ENCODE data around the gene LTBP2. TPM values are rescaled to one million over a fixed set of nuclear protein-coding genes. Genes with fewer than 3 reads are reported as not detected.

The LTBP2 gene
- total and polyA plus RNA-seq, 2 of the 8 experiments (the other 6 are each of a cell fraction or from before 2014, with no cell fraction given): 0.48 to 0.89 TPM

GRCh38 chr14:74604157-74604556, 7.9 kb downstream of the LTBP2 start:
- no peaks in the 10 kb centered on the region for H3K36me3 ChIP-seq (ENCODE audit: control insufficient read depth in 2 of 4, insufficient read depth in 4 of 4, low read length in 3 of 4)
- H4K91ac ChIP-seq (replicated peaks; ENCODE audit: insufficient read length, low read length): no peak overlapping the region
- H3K9ac ChIP-seq (replicated peaks in 1 of 4; ENCODE audit: extremely low read depth in 1 of 4, low read depth in 3 of 4, low read length in 3 of 4): no peak overlapping the region
- no peaks in the 10 kb centered on the region for H3K79me2 ChIP-seq (ENCODE audit: control insufficient read depth in 1 of 2, insufficient read depth in 2 of 2, low read length in 2 of 2)
- no peak overlapping the region for H2AK5ac ChIP-seq (ENCODE audit: low read depth, low read length)
- no peaks in the 10 kb centered on the region for H3K9me3 ChIP-seq (ENCODE audit: insufficient read depth in 2 of 2, low read depth in 1 of 2, low read length in 1 of 2)
- no peak overlapping the region for H4K5ac ChIP-seq (ENCODE audit: insufficient read length, low read depth, low read length)
- no peak overlapping the region for H3K18ac ChIP-seq (ENCODE audit: extremely low read depth, low read length)
- H3K27me3 ChIP-seq (replicated peaks in 1 of 4; ENCODE audit: control insufficient read depth in 3 of 4, extremely low read depth in 1 of 4, insufficient read depth in 3 of 4, low read length in 3 of 4): peaks cover 0 to 2% (median under 1%) of the 10 kb centered on the region in 4 experiments; a peak in 2 of 7 replicates
- no peaks in the 10 kb centered on the region for H4K20me1 ChIP-seq (replicated peaks in 1 of 2; ENCODE audit: control insufficient read depth in 1 of 2, insufficient read depth in 2 of 2, low read length in 2 of 2)
- no peak overlapping the region for H3K56ac ChIP-seq (replicated peaks; ENCODE audit: insufficient read length, low read depth, low read length)
- H3K4me2 ChIP-seq (ENCODE audit: insufficient read depth in 1 of 2, low read depth in 2 of 2, low read length in 2 of 2): no peak overlapping the region
- H2BK120ac ChIP-seq (replicated peaks; ENCODE audit: low read depth, low read length): no peak overlapping the region
- no peak overlapping the region for H3K4me3 ChIP-seq (ENCODE audit: extremely low read depth in 1 of 4, insufficient read depth in 2 of 4, low read depth in 3 of 4, low read length in 4 of 4)
- H3K4ac ChIP-seq (replicated peaks; ENCODE audit: insufficient read length, low read depth, low read length): no peak overlapping the region
- H3K4me1 ChIP-seq (replicated peaks in 1 of 4; ENCODE audit: control insufficient read depth in 3 of 4, insufficient read depth in 4 of 4, low read length in 3 of 4): no peaks in the 10 kb centered on the region; a peak in 1 of 7 replicates
- WGBS, 2 experiments (ENCODE audit: extremely low coverage in 1 of 2, insufficient coverage in 1 of 2, insufficient read length in 1 of 2, insufficient replicate concordance in 2 of 2, low coverage in 1 of 2, low lambda C conversion rate in 2 of 2, missing lambda C conversion rate in 1 of 2): 85% methylated on average over 7 of the region's 7 CpGs; no CpG with 5 or more reads in 1 of the 2 experiments
- H2BK15ac ChIP-seq (ENCODE audit: low read length): no peak overlapping the region
- H2AFZ ChIP-seq (ENCODE audit: low read length): no peak overlapping the region
- no peaks in the 10 kb centered on the region for H3K79me1 ChIP-seq (ENCODE audit: low read depth, low read length)
- FAIRE-seq: no peak
- CTCF ChIA-PET (ENCODE audit: partially characterized antibody): interaction anchor here (1.0 to 20.0 kb wide), 7 partner anchors 6 to 101 kb away, joined by 3 to 176 read pairs (median 4); partner anchors contain the start of gene LTBP2
- H2BK5ac ChIP-seq (ENCODE audit: low read depth, low read length): no peak overlapping the region
- H3K23ac ChIP-seq (ENCODE audit: insufficient read length): no peak overlapping the region
- DNase-seq (ENCODE audit: low read depth in 1 of 2, low spot score in 2 of 2): no peak
- H2BK20ac ChIP-seq (ENCODE audit: low read length): no peak overlapping the region
- no peaks in the 10 kb centered on the region for H3K23me2 ChIP-seq (ENCODE audit: low read depth, low read length)
- H3K14ac ChIP-seq (ENCODE audit: insufficient read length): no peak overlapping the region
- POLR2A ChIA-PET (ENCODE audit: partially characterized antibody): no interaction called here
- H4K8ac ChIP-seq (ENCODE audit: extremely low read depth, insufficient read depth, low read length): no peak overlapping the region
- H2BK12ac ChIP-seq (ENCODE audit: low read depth, low read length): no peak overlapping the region
- H3K27ac ChIP-seq (ENCODE audit: low read depth, low read length): no peak overlapping the region
- TF ChIP-seq NANOG (IDR thresholded peaks at IDR 0.05; ENCODE audit: insufficient read depth, low read depth, low read length, poor library complexity, severe bottlenecking) (no peak), PHF8 (conservative IDR thresholded peaks at IDR 0.05; ENCODE audit: low read depth, low read length) (no peak)

Measured in H1 (cell line).